Transverse colon (tissue), 4 donors: ENCODE measurements around the gene HMGCS2. TPM values are rescaled to one million over a fixed set of nuclear protein-coding genes. Genes with fewer than 3 reads are reported as not detected.

Experiments
- DNase-seq: peaks from one replicate; pipeline ENCODE4 v3.0.0-alpha.2; 2019
- H3K27ac ChIP-seq, 4 donors: fragments of 200-600 bp; sonication (generic); 2 replicates each; pipeline ENCODE4 v1.5.1; 2016 to 2018; ENCODE audit warnings: inconsistent platforms in 4 of 4
- H3K27me3 ChIP-seq: fragments of 200-600 bp; sonication (generic); 2 replicates; pipeline ENCODE4 v1.5.1; 2017; ENCODE audit warnings: inconsistent platforms
- H3K36me3 ChIP-seq, 4 donors: fragments of 200-600 bp; sonication (generic); 2 replicates each; pipeline ENCODE4 v1.5.1; 2017 to 2019; ENCODE audit warnings: inconsistent platforms in 4 of 4
- H3K4me1 ChIP-seq, 4 donors: fragments of 200-600 bp; sonication (generic); 2 replicates each; pipeline ENCODE4 v1.5.1; 2017 to 2020; ENCODE audit warnings: inconsistent platforms in 4 of 4
- H3K4me3 ChIP-seq, 4 donors: fragments of 200-600 bp; sonication (generic); 1 replicate in 1 of 4; 2 replicates in 3 of 4; pipeline versions ENCODE4 v1.5.1 to v1.6.1; 2017 to 2019; ENCODE audit warnings: inconsistent platforms in 4 of 4
- H3K9me3 ChIP-seq, 2 donors: fragments of 200-600 bp; sonication (generic); 2 replicates each; pipeline ENCODE4 v1.5.1; 2017 to 2019; ENCODE audit warnings: inconsistent platforms in 2 of 2
- CTCF ChIP-seq, 5 experiments: fragments of 200-600 bp in 3 of 5; fragments of 450-650 bp in 2 of 5; sonication (generic) in 3 of 5; IDR thresholded peaks; 1 replicate in 2 of 5; 2 replicates in 3 of 5; pipeline ENCODE4 v1.5.1; 2016 to 2017; ENCODE audit warnings: antibody characterized with exemption in 5 of 5, inconsistent platforms in 3 of 5, mild to moderate bottlenecking in 2 of 5, moderate library complexity in 1 of 5
- EP300 ChIP-seq: sonication (generic); formaldehyde crosslinking; IDR thresholded peaks from one replicate; pipeline ENCODE4 v1.6.1; 2017; ENCODE audit warnings: antibody characterized with exemption, low read depth
- POLR2A ChIP-seq: fragments of 450-650 bp; IDR thresholded peaks from one replicate; pipeline ENCODE4 v1.6.1; 2016; ENCODE audit warnings: antibody characterized with exemption, mild to moderate bottlenecking, moderate library complexity
- POLR2AphosphoS5 ChIP-seq, 3 donors: sonication (generic); formaldehyde crosslinking; IDR thresholded peaks; one replicate each; pipeline ENCODE4 v1.6.1; 2016; ENCODE audit warnings: antibody characterized with exemption in 3 of 3
- WGBS, 2 donors: methylation state at CpG; one replicate each; pipeline ENCODE4 v1.1.5; 2018; ENCODE audit warnings: low coverage in 1 of 2; 5-methylcytosine and 5-hydroxymethylcytosine counted together
- in situ Hi-C, 4 donors: fragments of 200-750 bp; cut with MboI; loops; one replicate each; pipeline versions ENCODE4 v1.15.0 to v1.15.1; 2017; ENCODE audit warnings: low sequenced_read_pairs in 3 of 4, low pct_ligation_motif_present in 1 of 4, low pct_unique_long_range_greater_than_20kb in 1 of 4
- intact Hi-C: fragments of 100-400 bp; cut with DNase I; formaldehyde crosslinking; loops from one replicate; pipeline ENCODE4 v1.15.1; 2023; ENCODE audit warnings: low total_unique reads
- total RNA-seq, 4 donors: library from RNA; depleted of rRNA; stranded (reverse); fragments of >200 nt; gene quantifications; one replicate each; pipeline ENCODE4 v1.1.0, GENCODE V29; 2016

Gene HMGCS2
- total RNA-seq, 4 donors from 2014 or later, result 24.7 to 1,050 (median 278) TPM

GRCh38 chr1:119714583-119714982, 54.1 kb downstream of the HMGCS2 start:
- no peaks in the 10 kb centered on the region for H3K9me3 ChIP-seq
- DNase-seq, result no peak
- intact Hi-C loops (no loop called here), in situ Hi-C loops (no loop called here)
- H3K27ac ChIP-seq, result peak overlapping the region in 3 of 4 donors; percentile 63 to 81 (median 72)
- no peaks in the 10 kb centered on the region for H3K36me3 ChIP-seq
- H3K4me1 ChIP-seq, result peaks cover 5 to 27% (median 17%) of the 10 kb centered on the region in 4 donors
- H3K27me3 ChIP-seq, result peaks cover 18% of the 10 kb centered on the region
- TF ChIP-seq POLR2A (no peak), CTCF (IDR thresholded peaks at IDR 0.05) (no peak), EP300 (no peak)
- H3K4me3 ChIP-seq, result no peak overlapping the region
- 76 to 90% methylated on average over 4 to 8 of the region's 8 CpGs for WGBS, 2 donors

- no peak for DNase-seq
- Histone ChIP-seq H3K36me3 (no peaks in the 10 kb centered on the region), H3K27me3 (peaks cover 18% of the 10 kb centered on the region), H3K27ac (peak overlapping the region; percentile 41 to 81 (median 68)), H3K9me3 (no peaks in the 10 kb centered on the region), H3K4me1 (peaks cover 5 to 27% (median 17%) of the 10 kb centered on the region in 4 donors), H3K4me3 (no peak overlapping the region)
- in situ Hi-C loops, result no loop called here
- TF ChIP-seq EP300 (no peak), CTCF (IDR thresholded peaks at IDR 0.05) (no peak), POLR2A (no peak), POLR2AphosphoS5 (IDR thresholded peaks at IDR 0.05) (no peak)
- WGBS, 2 donors, result 86 to 88% methylated on average over 1 to 6 of the region's 6 CpGs
- intact Hi-C loops, result no loop called here
Observed at GRCh38 chr1:119713749-119714456, 54.8 kb downstream of the HMGCS2 start.

GRCh38 chr1:119713039-119713748, 55.5 kb downstream of the HMGCS2 start:
- Histone ChIP-seq H3K4me3 (peak overlapping the region in 3 of 4 donors; percentile 41 to 62 (median 41)), H3K4me1 (peaks cover 5 to 27% (median 17%) of the 10 kb centered on the region in 4 donors), H3K27me3 (peaks cover 18% of the 10 kb centered on the region), H3K27ac (peak overlapping the region; percentile 41 to 81 (median 68)), H3K36me3 (no peaks in the 10 kb centered on the region), H3K9me3 (no peaks in the 10 kb centered on the region)
- no peak for DNase-seq
- TF ChIP-seq EP300, result no peak
- TF ChIP-seq POLR2A, result no peak
- TF ChIP-seq CTCF (IDR thresholded peaks at IDR 0.05), result no peak
- TF ChIP-seq POLR2AphosphoS5 (IDR thresholded peaks at IDR 0.05), result no peak
- in situ Hi-C loops (no loop called here), intact Hi-C loops (no loop called here)
- WGBS, 2 donors, result 59 to 60% methylated on average over 3 to 17 of the region's 17 CpGs

GRCh38 chr1:119712342-119713038, 56.2 kb downstream of the HMGCS2 start:
- peak overlapping the region; percentile 41 to 81 (median 68) for H3K27ac ChIP-seq
- no peaks in the 10 kb centered on the region for H3K36me3 ChIP-seq
- H3K9me3 ChIP-seq, result no peaks in the 10 kb centered on the region
- intact Hi-C loops (no loop called here), in situ Hi-C loops (no loop called here)
- WGBS, 2 donors, result 3% methylated on average over 46 of the region's 51 CpGs; no CpG with 5 or more reads in 1 of the 2 donors
- H3K4me1 ChIP-seq, result peaks cover 5 to 27% (median 17%) of the 10 kb centered on the region in 4 donors
- TF ChIP-seq POLR2A, result no peak
- TF ChIP-seq CTCF (IDR thresholded peaks at IDR 0.05), result no peak
- TF ChIP-seq POLR2AphosphoS5 (IDR thresholded peaks at IDR 0.05), result no peak
- TF ChIP-seq EP300, result no peak
- DNase-seq, result peak; percentile 65
- H3K27me3 ChIP-seq, result peaks cover 18% of the 10 kb centered on the region
- H3K4me3 ChIP-seq, result peak overlapping the region; percentile 28 to 62 (median 41)
